ENCODE measurements around the gene KRTAP3-3.

The KRTAP3-3 gene

DNA sequence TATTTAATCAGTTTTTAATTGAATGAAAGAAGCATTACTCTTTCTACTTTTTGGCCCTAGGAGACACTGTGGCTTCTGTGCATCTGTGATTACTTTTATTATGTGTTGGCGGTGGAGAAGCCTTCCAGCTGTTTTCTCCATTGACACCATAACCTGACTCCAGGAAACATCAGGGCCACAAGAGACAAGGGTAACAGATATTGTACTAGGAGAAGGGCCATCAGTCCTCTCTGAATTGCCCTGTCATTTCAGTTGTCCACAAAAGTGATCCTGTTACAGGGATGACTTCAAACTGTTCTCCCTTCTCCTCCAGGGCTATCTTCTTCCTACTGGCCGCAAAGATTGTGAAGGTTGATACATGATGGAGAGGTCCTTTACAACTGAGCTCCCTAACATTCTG is 41.8 kb downstream of the KRTAP3-3 start:
- H3K79me1 ChIP-seq (ENCODE audit: low read length) = peaks cover 4% of the 10 kb centered on the region

DNA sequence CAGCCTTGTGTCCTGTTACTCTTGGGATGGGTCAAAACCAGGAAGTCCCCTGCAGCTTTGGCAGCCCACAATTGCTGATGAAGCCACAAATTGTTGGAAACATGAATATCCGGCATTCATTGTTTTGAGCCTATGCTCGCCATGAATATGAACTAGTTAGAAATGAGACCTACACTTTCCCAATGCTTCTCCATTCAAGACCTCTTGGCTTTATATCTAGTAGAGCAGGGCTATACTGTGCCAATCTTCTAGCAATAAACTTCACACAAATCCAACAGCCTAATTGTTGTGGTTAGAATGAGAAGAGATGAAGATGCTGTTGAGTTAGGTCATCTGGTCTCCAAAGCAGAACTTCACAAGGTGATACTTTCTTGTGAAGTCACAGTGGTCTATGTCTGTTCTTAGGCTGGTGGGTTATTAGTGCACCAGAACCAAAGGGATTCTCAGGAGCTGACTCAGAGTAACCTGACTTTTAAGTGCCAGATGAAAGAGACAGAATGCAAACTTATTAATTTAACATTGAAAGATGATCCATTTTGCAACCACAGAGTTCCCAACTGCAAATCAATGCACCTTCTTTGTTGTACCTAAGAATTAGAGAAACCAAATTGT is 42.8 kb downstream of the KRTAP3-3 start:
- H3K14ac ChIP-seq (ENCODE audit: low read length) = no peak overlapping the region
- no peak for DNase-seq
- no peak overlapping the region for H3K18ac ChIP-seq (ENCODE audit: low read length)
- H2AK5ac ChIP-seq (ENCODE audit: low read length) = no peak overlapping the region
- H3K23ac ChIP-seq (ENCODE audit: low read length) = no peak overlapping the region
- H3K9me3 ChIP-seq (ENCODE audit: insufficient read depth, low read depth, low read length) = no peaks in the 10 kb centered on the region
- H3K79me2 ChIP-seq (ENCODE audit: control insufficient read depth, insufficient read depth, low read length, poor library complexity) = no peaks in the 10 kb centered on the region
- no peaks in the 10 kb centered on the region for H3K4me1 ChIP-seq (ENCODE audit: control insufficient read depth in 1 of 2, insufficient read depth in 2 of 2, low read length in 2 of 2)
- no peak overlapping the region for H3K9ac ChIP-seq (ENCODE audit: low read length)
- H3K36me3 ChIP-seq (ENCODE audit: control insufficient read depth in 1 of 2, insufficient read depth in 2 of 2, low read length in 2 of 2) = no peaks in the 10 kb centered on the region
- no peak overlapping the region for H2BK5ac ChIP-seq (ENCODE audit: low read depth, low read length, poor library complexity)
- no peak overlapping the region for H3K27ac ChIP-seq (ENCODE audit: low read depth, low read length)
- H3K27me3 ChIP-seq (ENCODE audit: insufficient read depth, low read length) = no peaks in the 10 kb centered on the region
- no peak overlapping the region for H2BK120ac ChIP-seq (ENCODE audit: insufficient read depth, low read length, poor library complexity)
- H3K4ac ChIP-seq (ENCODE audit: low read depth, low read length) = no peak overlapping the region
- H3K4me2 ChIP-seq (ENCODE audit: low read length) = no peak overlapping the region
- peaks cover 3% of the 10 kb centered on the region for H3K79me1 ChIP-seq (ENCODE audit: low read length)
- no peak overlapping the region for H4K12ac ChIP-seq (ENCODE audit: low read depth, low read length)
- no peak overlapping the region for H2BK12ac ChIP-seq (ENCODE audit: low read length)
- WGBS (ENCODE audit: extremely low coverage, insufficient coverage, insufficient read length) = no CpG with 5 or more reads among the region's 2 CpGs
- H4K8ac ChIP-seq (ENCODE audit: low read depth, low read length) = no peak overlapping the region
- H3K4me3 ChIP-seq (ENCODE audit: low read depth, low read length) = no peak overlapping the region
- H2AFZ ChIP-seq (ENCODE audit: insufficient read depth, low read length, poor library complexity) = no peak overlapping the region
- H4K91ac ChIP-seq (ENCODE audit: low read depth, low read length) = no peak overlapping the region

More for the DNA sequence above, 41.8 kb downstream of the KRTAP3-3 start:
- Histone ChIP-seq H3K4me2 (ENCODE audit: low read length) (no peak overlapping the region), H2BK12ac (ENCODE audit: low read length) (no peak overlapping the region), H3K4ac (ENCODE audit: low read depth, low read length) (no peak overlapping the region), H3K27ac (ENCODE audit: low read depth, low read length) (no peak overlapping the region), H3K23ac (ENCODE audit: low read length) (no peak overlapping the region), H3K4me1 (ENCODE audit: control insufficient read depth in 1 of 2, insufficient read depth in 2 of 2, low read length in 2 of 2) (peaks cover 3 to 5% of the 10 kb centered on the region in 2 experiments), H3K36me3 (ENCODE audit: control insufficient read depth in 1 of 2, insufficient read depth in 2 of 2, low read length in 2 of 2) (no peaks in the 10 kb centered on the region), H3K79me2 (ENCODE audit: control insufficient read depth, insufficient read depth, low read length, poor library complexity) (no peaks in the 10 kb centered on the region), H3K18ac (ENCODE audit: low read length) (no peak overlapping the region), H2AFZ (ENCODE audit: insufficient read depth, low read length, poor library complexity) (no peak overlapping the region), H3K9ac (ENCODE audit: low read length) (no peak overlapping the region), H3K14ac (ENCODE audit: low read length) (no peak overlapping the region), H3K4me3 (ENCODE audit: low read depth, low read length) (no peak overlapping the region), H3K9me3 (ENCODE audit: insufficient read depth, low read depth, low read length) (no peaks in the 10 kb centered on the region), H2AK5ac (ENCODE audit: low read length) (no peak overlapping the region), H2BK120ac (ENCODE audit: insufficient read depth, low read length, poor library complexity) (no peak overlapping the region), H4K8ac (ENCODE audit: low read depth, low read length) (no peak overlapping the region), H3K27me3 (ENCODE audit: insufficient read depth, low read length) (no peaks in the 10 kb centered on the region), H4K12ac (ENCODE audit: low read depth, low read length) (no peak overlapping the region), H2BK5ac (ENCODE audit: low read depth, low read length, poor library complexity) (no peak overlapping the region), H4K91ac (ENCODE audit: low read depth, low read length) (no peak overlapping the region)
- no peak for DNase-seq
- WGBS (ENCODE audit: extremely low coverage, insufficient coverage, insufficient read length) = no CpG with 5 or more reads among the region's 2 CpGs

DNA sequence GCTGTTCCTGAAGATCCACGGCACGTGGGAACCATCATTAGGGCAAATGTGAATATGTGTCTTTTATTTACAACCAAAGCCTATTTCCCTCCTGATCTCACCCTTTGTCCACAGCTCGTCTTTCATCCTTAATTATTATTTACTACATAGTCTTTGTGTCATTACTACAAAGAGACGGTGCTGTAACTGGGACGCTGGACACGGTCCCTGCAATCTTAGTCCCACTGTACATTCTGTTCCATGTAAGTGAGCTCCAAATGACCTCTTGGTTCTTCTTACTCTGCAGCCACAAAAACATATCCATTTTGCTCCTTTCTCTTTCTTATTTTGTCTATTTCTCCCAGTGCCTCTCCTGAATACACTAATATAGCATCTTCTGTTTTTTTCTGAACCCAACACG is 43.8 kb downstream of the KRTAP3-3 start:
- no peak for DNase-seq
- Histone ChIP-seq H4K12ac (ENCODE audit: low read depth, low read length) (no peak overlapping the region), H3K18ac (ENCODE audit: low read length) (no peak overlapping the region), H3K4me3 (ENCODE audit: low read depth, low read length) (no peak overlapping the region), H3K36me3 (ENCODE audit: control insufficient read depth in 1 of 2, insufficient read depth in 2 of 2, low read length in 2 of 2) (no peaks in the 10 kb centered on the region), H3K79me2 (ENCODE audit: control insufficient read depth, insufficient read depth, low read length, poor library complexity) (no peaks in the 10 kb centered on the region), H3K14ac (ENCODE audit: low read length) (no peak overlapping the region), H2AK5ac (ENCODE audit: low read length) (no peak overlapping the region), H3K9me3 (ENCODE audit: insufficient read depth, low read depth, low read length) (no peaks in the 10 kb centered on the region), H3K9ac (ENCODE audit: low read length) (no peak overlapping the region), H3K27ac (ENCODE audit: low read depth, low read length) (no peak overlapping the region), H2BK5ac (ENCODE audit: low read depth, low read length, poor library complexity) (no peak overlapping the region), H3K4me2 (ENCODE audit: low read length) (no peak overlapping the region), H3K79me1 (ENCODE audit: low read length) (no peaks in the 10 kb centered on the region), H3K4ac (ENCODE audit: low read depth, low read length) (no peak overlapping the region), H3K27me3 (ENCODE audit: insufficient read depth, low read length) (no peaks in the 10 kb centered on the region), H2AFZ (ENCODE audit: insufficient read depth, low read length, poor library complexity) (no peak overlapping the region), H4K91ac (ENCODE audit: low read depth, low read length) (no peak overlapping the region), H2BK12ac (ENCODE audit: low read length) (no peak overlapping the region), H3K23ac (ENCODE audit: low read length) (no peak overlapping the region), H2BK120ac (ENCODE audit: insufficient read depth, low read length, poor library complexity) (no peak overlapping the region), H4K8ac (ENCODE audit: low read depth, low read length) (no peak overlapping the region), H3K4me1 (ENCODE audit: control insufficient read depth in 1 of 2, insufficient read depth in 2 of 2, low read length in 2 of 2) (no peaks in the 10 kb centered on the region)
- no CpG with 5 or more reads among the region's 7 CpGs for WGBS (ENCODE audit: extremely low coverage, insufficient coverage, insufficient read length)

DNA sequence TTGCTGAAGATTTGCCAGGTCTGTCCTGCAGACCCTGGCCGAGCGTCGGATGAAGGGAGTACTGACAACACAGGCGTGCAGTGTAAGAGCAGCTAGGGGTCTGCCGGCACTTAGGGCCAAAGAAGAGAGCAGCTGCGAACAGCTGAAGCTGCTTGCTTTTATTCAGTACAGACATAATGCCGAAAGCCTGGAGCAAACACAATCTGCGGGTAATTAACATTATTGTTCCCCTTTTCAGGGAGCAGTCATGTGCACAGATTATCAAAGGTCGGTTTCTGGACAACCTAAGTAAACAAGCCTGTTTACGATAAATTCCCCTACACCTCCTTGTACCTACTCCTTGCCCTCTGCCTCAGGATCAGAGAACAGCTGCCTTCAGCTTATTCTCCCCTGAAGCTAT is 44.5 kb downstream of the KRTAP3-3 start:
- Histone ChIP-seq H4K91ac (ENCODE audit: low read depth, low read length) (no peak overlapping the region), H2AK5ac (ENCODE audit: low read length) (no peak overlapping the region), H2BK5ac (ENCODE audit: low read depth, low read length, poor library complexity) (no peak overlapping the region), H2BK12ac (ENCODE audit: low read length) (no peak overlapping the region), H3K36me3 (ENCODE audit: control insufficient read depth in 1 of 2, insufficient read depth in 2 of 2, low read length in 2 of 2) (no peaks in the 10 kb centered on the region), H4K8ac (ENCODE audit: low read depth, low read length) (no peak overlapping the region), H4K12ac (ENCODE audit: low read depth, low read length) (no peak overlapping the region), H3K4me3 (ENCODE audit: low read depth, low read length) (no peak overlapping the region), H2BK120ac (ENCODE audit: insufficient read depth, low read length, poor library complexity) (peak overlapping the region; percentile 11), H3K4me2 (ENCODE audit: low read length) (no peak overlapping the region), H3K18ac (ENCODE audit: low read length) (no peak overlapping the region), H3K9ac (ENCODE audit: low read length) (no peak overlapping the region), H3K27me3 (ENCODE audit: insufficient read depth, low read length) (no peaks in the 10 kb centered on the region), H3K4ac (ENCODE audit: low read depth, low read length) (no peak overlapping the region), H3K79me2 (ENCODE audit: control insufficient read depth, insufficient read depth, low read length, poor library complexity) (no peaks in the 10 kb centered on the region), H3K4me1 (ENCODE audit: control insufficient read depth in 1 of 2, insufficient read depth in 2 of 2, low read length in 2 of 2) (peaks cover 0 to 3% of the 10 kb centered on the region in 2 experiments), H3K9me3 (ENCODE audit: insufficient read depth, low read depth, low read length) (no peaks in the 10 kb centered on the region), H3K79me1 (ENCODE audit: low read length) (no peaks in the 10 kb centered on the region), H3K27ac (ENCODE audit: low read depth, low read length) (no peak overlapping the region), H2AFZ (ENCODE audit: insufficient read depth, low read length, poor library complexity) (no peak overlapping the region), H3K23ac (ENCODE audit: low read length) (no peak overlapping the region), H3K14ac (ENCODE audit: low read length) (peak overlapping the region; percentile 60)
- no CpG with 5 or more reads among the region's 10 CpGs for WGBS (ENCODE audit: extremely low coverage, insufficient coverage, insufficient read length)
- DNase-seq = no peak

Data from trophoblast cell (in vitro differentiated cells and primary cell).